WTC11 (cell line): ENCODE measurements around the gene FSHR. TPM values are rescaled to one million over a fixed set of nuclear protein-coding genes. Genes with fewer than 3 reads are reported as not detected.

Source experiments
- ATAC-seq: fragments of 200-7000 bp; cut with Tn5 transposase; 2 replicates; pipeline ENCODE4 v1.10.0; 2021; ENCODE audit warnings: mild to moderate bottlenecking, moderate library complexity
- CTCF ChIA-PET: fragments of 300-600 bp; sonication (Branson Sonifier 250); formaldehyde crosslinking; loops from one replicate; lab custom pipeline; 2021; ENCODE audit warnings: antibody characterized with exemption; lab: Charles Lee
- POLR2A ChIA-PET: fragments of 350-600 bp; sonication (Branson Sonifier 250); formaldehyde crosslinking; loops from one replicate; lab custom pipeline; 2021; ENCODE audit warnings: antibody characterized with exemption; lab: Charles Lee
- DNase-seq: peaks from one replicate; pipeline ENCODE4 v3.0.0; 2021; ENCODE audit warnings: low spot score
- H3K27ac Mint-ChIP-seq: 2 replicates; pipeline ENCODE4 v1.8.0; 2021; ENCODE audit warnings: mixed read lengths
- H3K27me3 Mint-ChIP-seq: 2 replicates; pipeline ENCODE4 v1.8.0; 2021; ENCODE audit warnings: low read depth, mild to moderate bottlenecking, moderate library complexity, mixed read lengths
- H3K36me3 Mint-ChIP-seq: 2 replicates; pipeline ENCODE4 v1.8.0; 2021; ENCODE audit warnings: mixed read lengths
- H3K4me1 Mint-ChIP-seq: 2 replicates; pipeline ENCODE4 v1.8.0; 2022; ENCODE audit warnings: mixed read lengths
- H3K4me3 Mint-ChIP-seq: 2 replicates; pipeline ENCODE4 v1.8.0; 2021; ENCODE audit warnings: mild to moderate bottlenecking, moderate library complexity, mixed read lengths
- H3K9me3 Mint-ChIP-seq: 2 replicates; pipeline ENCODE4 v1.8.0; 2021; ENCODE audit warnings: mixed read lengths
- ATF3 ChIP-seq: sonication (generic); formaldehyde crosslinking; conservative IDR thresholded peaks from 2 replicates; pipeline ENCODE4 v1.8.1; 2022; ENCODE audit warnings: mild to moderate bottlenecking, missing genetic modification reagents
- CTCF ChIP-seq: fragments of 200-600 bp; IDR thresholded peaks from 2 replicates; pipeline ENCODE4 v1.8.0; 2022; ENCODE audit warnings: antibody characterized with exemption
- ELF4 ChIP-seq: sonication (generic); formaldehyde crosslinking; IDR thresholded peaks from 2 replicates; pipeline ENCODE4 v1.8.1; 2022; ENCODE audit warnings: low read depth, mild to moderate bottlenecking, moderate library complexity, missing genetic modification reagents
- ERG ChIP-seq: fragments of 250-450 bp; sonication (Bioruptor Pico); IDR thresholded peaks from 2 replicates; pipeline ENCODE4 v1.8.0; 2021; ENCODE audit warnings: mild to moderate bottlenecking
- FOXJ3 ChIP-seq: sonication (generic); formaldehyde crosslinking; IDR thresholded peaks from 2 replicates; pipeline ENCODE4 v1.9.0; 2021; ENCODE audit warnings: missing genetic modification reagents, mild to moderate bottlenecking, borderline replicate concordance
- FOXP1 ChIP-seq: sonication (generic); formaldehyde crosslinking; IDR thresholded peaks from 2 replicates; pipeline ENCODE4 v1.8.0; 2022; ENCODE audit warnings: missing genetic modification reagents, mild to moderate bottlenecking, moderate library complexity, borderline replicate concordance
- GRHL2 ChIP-seq: fragments of 250-450 bp; sonication (Bioruptor Pico); IDR thresholded peaks from 2 replicates; pipeline ENCODE4 v1.8.0; 2022; ENCODE audit warnings: mild to moderate bottlenecking, moderate library complexity; ENCODE audit not compliant: insufficient replicate concordance, severe bottlenecking
- IRF1 ChIP-seq: sonication (generic); formaldehyde crosslinking; IDR thresholded peaks from 2 replicates; pipeline ENCODE4 v1.8.0; 2023; ENCODE audit warnings: missing genetic modification reagents
- MAX ChIP-seq: sonication (generic); formaldehyde crosslinking; IDR thresholded peaks from 2 replicates; pipeline ENCODE4 v1.8.0; 2022; ENCODE audit warnings: mild to moderate bottlenecking, missing genetic modification reagents
- MYBL2 ChIP-seq: sonication (generic); formaldehyde crosslinking; IDR thresholded peaks from 2 replicates; pipeline ENCODE4 v1.8.1; 2023; ENCODE audit warnings: mild to moderate bottlenecking, moderate library complexity, missing genetic modification reagents
- NFE2L1 ChIP-seq: sonication (generic); formaldehyde crosslinking; IDR thresholded peaks from 2 replicates; pipeline ENCODE4 v1.8.1; 2023; ENCODE audit warnings: missing genetic modification reagents
- PRRX2 ChIP-seq: fragments of 250-450 bp; sonication (Bioruptor Pico); IDR thresholded peaks from 2 replicates; pipeline ENCODE4 v1.8.0; 2021; ENCODE audit warnings: mild to moderate bottlenecking
- RELA ChIP-seq: sonication (generic); formaldehyde crosslinking; IDR thresholded peaks from 2 replicates; pipeline ENCODE4 v1.8.1; 2022; ENCODE audit warnings: missing genetic modification reagents, mild to moderate bottlenecking, borderline replicate concordance
- SMAD4 ChIP-seq: sonication (generic); formaldehyde crosslinking; IDR thresholded peaks from 2 replicates; pipeline ENCODE4 v1.8.0; 2022; ENCODE audit warnings: mild to moderate bottlenecking, missing genetic modification reagents
- TCF7 ChIP-seq: sonication (generic); formaldehyde crosslinking; IDR thresholded peaks from 2 replicates; pipeline ENCODE4 v1.8.0; 2022; ENCODE audit warnings: mild to moderate bottlenecking, low read depth, missing genetic modification reagents, moderate library complexity
- TEAD4 ChIP-seq: sonication (generic); formaldehyde crosslinking; IDR thresholded peaks from 2 replicates; pipeline ENCODE4 v1.8.0; 2022; ENCODE audit warnings: mild to moderate bottlenecking, missing genetic modification reagents
- USF1 ChIP-seq: sonication (generic); formaldehyde crosslinking; IDR thresholded peaks from 2 replicates; pipeline ENCODE4 v1.8.0; 2022; ENCODE audit warnings: mild to moderate bottlenecking, missing genetic modification reagents
- total RNA-seq: library from RNA; stranded (reverse); gene quantifications from 3 replicates; pipeline ENCODE4 v1.2.3, GENCODE V29; 2021

FSHR gene
- total RNA-seq, 1 experiment from 2014 or later = not detected

- TF ChIP-seq USF1 (CRISPR knock-in tag) (no peak), MYBL2 (CRISPR knock-in tag) (no peak), PRRX2 (CRISPR knock-in tag) (no peak), MAX (no peak)
- TF ChIP-seq, all 79 proteins: peak for 0
These were observed 1.1 kb downstream of the FSHR start (continued) for GRCh38 chr2:49153252-49153651.

GRCh38 chr2:49152824-49153223 is 1.5 kb downstream of the FSHR start:
- DNase-seq = no peak
- H3K27me3 Mint-ChIP-seq = no peaks in the 10 kb centered on the region
- peaks cover 26% of the 10 kb centered on the region for H3K4me1 Mint-ChIP-seq
- ChIA-PET CTCF (no interaction called here), POLR2A (no interaction called here)
- no peak overlapping the region for H3K27ac Mint-ChIP-seq
- TF ChIP-seq NFE2L1 (no peak), TEAD4 (no peak), ELF4 (CRISPR knock-in tag) (no peak), FOXJ3 (CRISPR knock-in tag) (no peak), GRHL2 (CRISPR knock-in tag) (no peak), FOXP1 (CRISPR knock-in tag) (no peak), CTCF (no peak), IRF1 (CRISPR knock-in tag) (no peak), ATF3 (CRISPR knock-in tag) (no peak)
- no peaks in the 10 kb centered on the region for H3K9me3 Mint-ChIP-seq
- H3K36me3 Mint-ChIP-seq = no peaks in the 10 kb centered on the region
- H3K4me3 Mint-ChIP-seq = no peak overlapping the region
- ATAC-seq = no peak

GRCh38 chr2:49146401-49146800 is 7.9 kb downstream of the FSHR start:
- ChIA-PET CTCF (no interaction called here), POLR2A (no interaction called here)
- H3K27ac Mint-ChIP-seq = no peak overlapping the region
- H3K9me3 Mint-ChIP-seq = no peaks in the 10 kb centered on the region
- H3K27me3 Mint-ChIP-seq = no peaks in the 10 kb centered on the region; the same call in 1 of the 2 replicates
- no peak overlapping the region for H3K4me3 Mint-ChIP-seq
- no peak for DNase-seq
- H3K36me3 Mint-ChIP-seq = no peaks in the 10 kb centered on the region
- no peaks in the 10 kb centered on the region for H3K4me1 Mint-ChIP-seq
- ATAC-seq = no peak
- TF ChIP-seq GRHL2 (CRISPR knock-in tag) = no peak
- TF ChIP-seq RELA (CRISPR knock-in tag) = no peak
- no peak for TF ChIP-seq TCF7 (CRISPR knock-in tag)

- Mint-ChIP-seq H3K4me1 (no peaks in the 10 kb centered on the region), H3K27me3 (no peaks in the 10 kb centered on the region)
- no peak for ATAC-seq
- CTCF ChIA-PET = no interaction called here
- TF ChIP-seq SMAD4 (CRISPR knock-in tag) = no peak
- TF ChIP-seq ERG (CRISPR knock-in tag) = no peak
- no peak for TF ChIP-seq TCF7 (CRISPR knock-in tag)
- TF ChIP-seq MYBL2 (CRISPR knock-in tag) = no peak
- TF ChIP-seq, all 79 proteins: peak for 0
- no peak for DNase-seq
- Mint-ChIP-seq H3K4me3 (no peak overlapping the region), H3K9me3 (peaks cover 30% of the 10 kb centered on the region), H3K36me3 (peaks cover 7% of the 10 kb centered on the region; the same call in 1 of the 2 replicates), H3K27ac (no peak overlapping the region)
- POLR2A ChIA-PET = no interaction called here
These were observed 22.5 kb downstream of the FSHR start for GRCh38 chr2:49131801-49132200.
